Mesenteric fat pad (tissue), 1 donor: ENCODE results near the gene PPCS. TPM values are rescaled to one million over a fixed set of nuclear protein-coding genes. Genes with fewer than 3 reads are reported as not detected.
"Not testable (repeated sequence)": the region's sequence is repeated elsewhere in the genome, so short reads cannot be mapped to it uniquely, and the experiment has no call there.

ENCODE experiments used
- DNase-seq: peaks from one replicate; pipeline ENCODE4 v3.0.0-alpha.2; 2020; ENCODE audit warnings: low spot score
- total RNA-seq: library from RNA; stranded (reverse); fragmentation: NEBNext Ultra II Directional; extraction: Animal tissue kit (Norgen Biotek cat#: 25700); gene quantifications from one replicate; pipeline ENCODE4 v1.2.1, GENCODE V29; 2021
- donor health status: DM: yes; HTN: yes; CAD: no.

PPCS gene
- total RNA-seq, 1 donor from 2014 or later = 49.4 TPM

- no peak for DNase-seq
Observed at GRCh38 chr1:42450061-42450460, 6.3 kb upstream of the PPCS start.

- DNase-seq = no peak
Observed at GRCh38 chr1:42453386-42453785, 3.0 kb upstream of the PPCS start.

DNA sequence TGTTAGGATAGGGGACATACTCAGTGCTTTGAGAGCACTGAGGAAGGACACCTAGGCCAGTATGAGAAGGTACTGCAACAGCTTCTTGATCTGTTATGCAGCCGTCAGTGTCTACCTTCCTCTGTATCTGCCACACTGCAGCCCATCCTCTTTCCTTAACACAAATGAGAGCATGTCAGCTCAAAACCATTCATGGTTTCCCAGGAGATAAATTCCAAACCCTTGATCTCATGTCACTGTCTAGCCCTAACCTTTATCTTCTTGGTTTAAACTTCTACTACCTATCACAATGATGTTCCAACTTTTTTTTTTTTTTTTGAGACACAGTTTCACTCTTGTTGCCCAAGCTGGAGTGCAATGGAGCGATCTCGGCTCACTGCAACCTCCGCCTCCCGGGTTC, 1.9 kb upstream of the PPCS start:
- no peak for DNase-seq

- no peak for DNase-seq
Observed at GRCh38 chr1:42456754-42457089, 379 bp downstream of the PPCS start.

GRCh38 chr1:42461196-42461595, 4.9 kb downstream of the PPCS start:
- DNase-seq = no peak

DNA sequence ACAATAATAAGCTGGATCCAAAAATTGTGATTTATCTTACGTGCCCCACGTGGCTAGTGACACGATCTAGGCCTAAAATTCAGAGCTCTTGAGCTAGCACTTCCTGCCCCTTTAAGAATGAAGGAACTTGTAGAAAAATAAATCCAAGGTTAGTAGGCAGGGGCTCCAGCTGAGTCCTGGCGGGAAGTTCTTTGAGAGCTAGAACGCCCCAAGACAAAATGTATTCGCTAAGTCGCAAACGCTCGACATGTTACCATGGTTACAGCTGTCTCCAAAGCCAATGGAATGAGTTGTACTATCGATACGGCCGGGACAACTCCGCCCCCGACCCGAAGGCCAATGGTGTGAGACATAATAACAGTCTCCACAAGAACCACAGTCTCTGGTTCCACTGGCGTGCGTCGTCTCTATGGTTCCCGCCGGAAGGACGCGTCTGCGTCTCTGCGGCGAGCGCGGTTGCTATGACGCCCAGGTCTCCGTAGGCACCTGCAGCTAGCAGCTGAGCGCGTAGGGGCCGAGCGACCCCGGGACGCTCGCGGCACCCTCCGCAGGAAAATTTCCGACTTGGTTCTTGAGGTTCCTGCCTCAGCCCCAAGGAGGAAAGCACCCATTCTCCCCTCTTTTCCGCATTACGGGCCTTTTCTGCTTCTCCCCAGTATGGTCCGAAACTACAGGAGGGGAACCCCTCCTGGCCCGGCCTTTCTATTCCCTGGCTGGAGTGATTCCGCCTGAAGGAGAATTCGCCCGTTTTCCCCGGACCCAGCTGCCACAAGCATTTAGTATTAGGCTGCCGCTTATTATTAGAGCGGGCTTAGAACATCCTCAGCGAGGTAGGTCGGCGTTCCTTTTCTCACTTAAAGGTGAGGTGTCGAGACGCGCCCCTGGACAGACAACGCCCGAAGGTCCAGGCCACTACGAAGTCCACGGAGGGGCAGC, 6.8 kb downstream of the PPCS start, which contains the start of gene CCDC30:
CCDC30 (plus strand) TSS at position 459 of the 936 bp plus-strand sequence. CDS start 17,266 bp downstream, outside the sequence.
- peak; percentile 95 for DNase-seq

- no peak for DNase-seq
Observed at GRCh38 chr1:42463921-42464320, 7.6 kb downstream of the PPCS start.

GRCh38 chr1:42466030-42466429, 9.7 kb downstream of the PPCS start:
- DNase-seq = no peak

GRCh38 chr1:42469727-42470126, 13.4 kb downstream of the PPCS start:
- DNase-seq = no peak

DNA sequence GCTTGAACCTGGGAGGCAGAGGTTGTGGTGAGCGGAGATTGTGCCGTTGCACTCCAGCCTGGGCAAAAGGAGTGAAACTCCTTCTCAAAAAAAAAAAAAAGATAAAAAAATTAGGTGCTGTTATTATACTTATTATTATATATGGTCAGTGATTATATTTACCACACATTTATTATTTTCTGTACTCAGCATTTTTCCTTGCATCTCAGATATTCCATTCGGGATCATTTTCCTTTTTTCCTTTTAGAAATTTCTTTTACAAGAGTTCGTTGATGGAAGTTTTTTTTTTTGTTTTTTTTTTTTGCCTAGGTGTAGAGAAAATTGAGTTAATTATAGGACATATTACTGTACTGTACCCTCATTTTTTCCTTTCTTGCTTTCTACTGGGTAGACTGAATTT, 20.3 kb downstream of the PPCS start:
- DNase-seq = no peak

GRCh38 chr1:42477354-42477753, 21.0 kb downstream of the PPCS start:
- DNase-seq = not testable (repeated sequence)

DNA sequence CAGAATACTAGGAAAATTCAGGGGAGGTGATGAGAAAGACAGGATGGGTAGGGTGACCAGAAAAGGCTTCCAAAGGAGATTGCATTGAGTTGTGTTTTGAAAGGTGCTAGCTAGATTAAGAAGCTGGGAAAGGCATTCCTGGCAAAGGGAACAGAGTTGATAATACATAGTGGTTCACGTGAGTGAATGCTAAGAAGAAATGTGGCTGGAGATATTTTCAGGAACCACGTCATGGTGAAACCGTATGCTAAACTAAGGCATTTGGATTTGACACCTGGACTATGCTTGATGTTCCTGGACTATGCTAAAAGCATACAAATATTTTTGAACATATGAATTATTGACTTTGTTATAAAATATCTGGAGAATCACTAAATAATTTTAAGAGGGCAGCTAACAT, 21.4 kb downstream of the PPCS start:
- no peak for DNase-seq

DNA sequence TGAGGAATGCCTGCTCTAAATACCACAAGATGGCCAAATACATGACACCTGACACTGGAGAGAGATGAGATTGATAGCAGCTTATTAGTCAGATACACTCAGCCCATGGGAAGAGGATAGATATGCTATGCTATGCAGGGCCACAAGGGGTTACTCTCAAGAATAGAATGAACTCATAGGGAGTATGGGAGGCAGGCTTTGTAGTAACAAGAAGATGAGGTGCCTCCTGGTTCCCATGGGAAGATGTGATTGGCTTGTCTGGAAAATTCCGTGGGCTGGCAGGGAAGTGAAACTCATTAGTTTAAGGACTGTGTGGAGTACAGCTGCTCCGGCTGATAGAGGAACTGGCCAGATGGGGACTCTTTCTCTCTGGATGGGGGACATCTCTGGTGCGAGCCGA, 23.3 kb downstream of the PPCS start:
- DNase-seq = no peak

GRCh38 chr1:42480921-42481320, 24.6 kb downstream of the PPCS start:
- DNase-seq = no peak

GRCh38 chr1:42482635-42483153, 26.4 kb downstream of the PPCS start:
- no peak for DNase-seq

GRCh38 chr1:42484382-42484781, 28.0 kb downstream of the PPCS start:
- no peak for DNase-seq

DNA sequence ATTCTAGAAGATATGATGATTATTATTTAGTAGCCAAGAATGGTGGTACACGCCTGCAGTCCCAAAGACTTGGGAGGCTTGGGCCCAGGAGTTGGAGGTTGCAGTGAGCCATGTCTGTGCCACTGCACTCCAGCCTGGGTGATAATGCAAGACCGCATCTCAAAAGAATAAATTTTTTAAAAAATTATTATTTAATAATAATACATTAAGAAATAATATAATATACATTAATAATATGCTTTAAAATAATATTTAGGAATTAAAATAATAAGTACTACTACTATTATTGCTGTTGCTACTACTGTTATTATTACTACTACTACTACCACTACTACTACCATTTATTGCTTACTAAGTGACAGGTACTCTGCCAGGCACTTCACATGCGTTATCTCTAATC, 33.9 kb downstream of the PPCS start:
- DNase-seq = no peak

DNA sequence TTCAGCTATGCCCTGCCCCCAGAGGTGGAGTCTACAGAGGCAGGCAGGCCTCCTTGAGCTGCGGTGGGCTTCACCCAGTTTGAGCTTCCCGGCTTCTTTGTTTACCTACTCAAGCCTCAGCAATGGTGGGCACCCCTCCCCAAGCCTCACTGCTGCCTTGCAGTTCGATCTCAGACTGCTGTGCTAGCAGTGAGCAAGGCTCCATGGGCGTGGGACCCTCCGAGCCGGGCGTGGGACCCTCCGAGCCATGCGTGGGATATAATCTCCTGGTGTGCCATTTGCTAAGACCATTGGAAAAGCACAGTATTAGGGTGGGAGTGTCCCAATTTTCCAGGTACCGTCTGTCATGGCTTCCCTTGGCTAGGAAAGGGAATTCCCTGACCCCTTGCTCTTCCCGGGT, 45.7 kb downstream of the PPCS start:
- DNase-seq = not testable (repeated sequence)

DNA sequence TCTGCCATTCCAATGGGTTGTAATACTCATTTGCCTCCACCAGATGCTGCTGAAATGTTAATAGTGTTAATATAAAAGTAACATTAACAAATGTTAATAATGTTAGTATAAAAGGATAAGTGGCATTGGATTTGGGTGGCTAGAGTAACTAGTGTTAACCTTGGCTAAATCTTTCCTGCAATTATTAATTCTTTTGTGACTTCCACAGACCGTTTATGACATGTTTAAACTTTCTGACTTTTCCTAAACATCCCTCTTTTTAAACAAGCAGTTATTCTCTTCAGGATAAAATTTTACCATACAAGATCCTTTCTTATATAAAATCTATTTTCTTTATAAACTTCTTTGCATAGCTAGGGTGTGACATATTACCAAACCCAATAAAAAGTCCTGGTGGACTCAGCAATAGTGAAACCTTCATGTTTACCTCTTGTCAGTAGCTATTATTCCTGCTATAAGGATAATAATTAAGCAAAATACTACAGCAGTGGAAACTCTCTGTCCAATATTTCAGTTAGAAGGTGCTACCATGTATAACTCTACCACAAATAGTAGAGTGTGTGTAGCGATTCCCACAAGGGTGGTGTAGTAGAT, 48.3 kb downstream of the PPCS start:
- DNase-seq = no peak

GRCh38 chr1:42506576-42506975, 50.2 kb downstream of the PPCS start:
- DNase-seq = no peak
